D721Med (cell line): ENCODE measurements around the gene ALPK3.

Source experiments
- DNase-seq: peaks from one replicate; pipeline ENCODE4 v3.0.0; 2011; ENCODE audit warnings: low spot score; ENCODE audit not compliant: insufficient read length
- FAIRE-seq: peaks from 2 replicates; lab custom pipeline; 2011; peaks lifted over from hg19 to GRCh38; lab: Jason Lieb, UNC
- CTCF ChIP-seq: IDR thresholded peaks from 2 replicates; pipeline ENCODE4 v1.5.1; 2012; ENCODE audit warnings: mild to moderate bottlenecking, control low read depth; ENCODE audit not compliant: insufficient read depth; ENCODE audit errors: missing control alignments

The ALPK3 gene

GRCh38 chr15:84810073-84810840 is 6.9 kb upstream of the ALPK3 start:
- FAIRE-seq (no peak), DNase-seq (no peak)
- no peak for TF ChIP-seq CTCF

GRCh38 chr15:84811151-84811550 is 6.0 kb upstream of the ALPK3 start:
- no peak for TF ChIP-seq CTCF
- no peak for DNase-seq
- no peak for FAIRE-seq

GRCh38 chr15:84811828-84812227 is 5.3 kb upstream of the ALPK3 start:
- DNase-seq (no peak), FAIRE-seq (no peak)
- TF ChIP-seq CTCF: no peak

GRCh38 chr15:84812842-84813241 is 4.3 kb upstream of the ALPK3 start:
- DNase-seq (no peak), FAIRE-seq (no peak)
- no peak for TF ChIP-seq CTCF

GRCh38 chr15:84813435-84813834 is 3.7 kb upstream of the ALPK3 start:
- TF ChIP-seq CTCF: no peak
- DNase-seq: no peak
- FAIRE-seq: no peak

GRCh38 chr15:84813931-84814330 is 3.2 kb upstream of the ALPK3 start:
- FAIRE-seq (no peak), DNase-seq (no peak)
- TF ChIP-seq CTCF: no peak

- DNase-seq: no peak
- TF ChIP-seq CTCF: no peak
- no peak for FAIRE-seq
These were observed 2.2 kb upstream of the ALPK3 start for GRCh38 chr15:84814916-84815315.
